HepG2 (cell line): ENCODE data around the gene CCDC148. TPM values are rescaled to one million over a fixed set of nuclear protein-coding genes. Genes with fewer than 3 reads are reported as not detected.
"Not testable (repeated sequence)": the region's sequence is repeated elsewhere in the genome, so short reads cannot be mapped to it uniquely, and the experiment has no call there.

Source experiments
- ATAC-seq: fragments of 200-7000 bp; cut with Tn5 transposase; 3 replicates; pipeline ENCODE4 v1.9.1; 2020; ENCODE audit warnings: mild to moderate bottlenecking, moderate library complexity
- BruUV-seq: library from RNA; stranded (reverse); fragments of 400-500 nt; replicated peaks from 2 replicates; lab custom pipeline; 2021; lab: Mats Ljungman, UMichigan
- CTCF ChIA-PET: fragments of 300-600 bp; formaldehyde crosslinking; extraction: SDS; loops from one replicate; lab custom pipeline; 2021; ENCODE audit warnings: low total read pairs, inconsistent platforms, low intra/inter-chr PET ratio; lab: Yijun Ruan, JAX
- POLR2A ChIA-PET: fragments of 350-600 bp; sonication (Branson Sonifier 250); formaldehyde crosslinking; loops from one replicate; lab custom pipeline; 2020; ENCODE audit warnings: antibody characterized with exemption, inconsistent platforms; lab: Yijun Ruan, JAX
- DNase-seq: peaks from one replicate; pipeline ENCODE4 v3.0.0-alpha.2; 2015; ENCODE audit warnings: low spot score
- FAIRE-seq: peaks from 3 replicates; lab custom pipeline; 2011; peaks lifted over from hg19 to GRCh38; lab: Jason Lieb, UNC
- H2AFZ ChIP-seq: one replicate; pipeline ENCODE4 v1.6.1; 2011; ENCODE audit warnings: low read length, inconsistent platforms
- H3K27ac ChIP-seq: fragments of 300-600 bp; 3 replicates; pipeline ENCODE4 v1.8.0; 2011; ENCODE audit warnings: mixed run types, mild to moderate bottlenecking, mixed read lengths, low read length, inconsistent platforms; ENCODE audit not compliant: insufficient read depth; ENCODE audit errors: extremely low read length
- H3K27me3 ChIP-seq, 2 experiments: fragments of 200-600 bp in 1 of 2; 2 replicates in 1 of 2; 3 replicates in 1 of 2; pipeline versions ENCODE4 v1.6.0 to v1.8.0; 2011; ENCODE audit warnings: low read length in 2 of 2, mild to moderate bottlenecking in 2 of 2, moderate library complexity in 2 of 2, inconsistent platforms in 1 of 2; ENCODE audit not compliant: insufficient read depth in 2 of 2, control insufficient read depth in 1 of 2
- H3K36me3 ChIP-seq, 2 experiments: fragments of 200-600 bp in 1 of 2; replicated peaks in 1 of 2; 2 replicates in 1 of 2; 3 replicates in 1 of 2; pipeline versions ENCODE4 v1.5.1 to v1.8.0; 2011; ENCODE audit warnings: low read length in 2 of 2, inconsistent platforms in 1 of 2; ENCODE audit not compliant: insufficient read depth in 2 of 2, control insufficient read depth in 1 of 2
- H3K4me1 ChIP-seq: 2 replicates; pipeline ENCODE4 v1.5.1; 2012; ENCODE audit warnings: low read length, inconsistent platforms; ENCODE audit not compliant: insufficient read depth
- H3K4me2 ChIP-seq: 2 replicates; pipeline ENCODE4 v1.6.0; 2011; ENCODE audit warnings: low read depth, low read length, inconsistent platforms
- H3K4me3 ChIP-seq, 3 experiments: fragments of 200-600 bp in 1 of 3; sonication (generic), shearing (Covaris generic) in 1 of 3; replicated peaks in 1 of 3; 2 replicates each; pipeline ENCODE4 v1.5.1; 2011 to 2016; ENCODE audit warnings: low read length in 3 of 3, inconsistent platforms in 2 of 3, low read depth in 2 of 3, mild to moderate bottlenecking in 2 of 3, control low read depth in 1 of 3, mixed read lengths in 1 of 3; ENCODE audit not compliant: insufficient read depth in 1 of 3
- H3K79me2 ChIP-seq: one replicate; pipeline ENCODE4 v1.6.1; 2011; ENCODE audit warnings: low read length, inconsistent platforms; ENCODE audit not compliant: insufficient read depth
- H3K9ac ChIP-seq: 2 replicates; pipeline ENCODE4 v1.6.0; 2011; ENCODE audit warnings: mild to moderate bottlenecking, low read depth, low read length, inconsistent platforms; ENCODE audit not compliant: insufficient read depth
- H3K9me3 ChIP-seq: 2 replicates; pipeline ENCODE4 v1.5.1; 2012; ENCODE audit warnings: mild to moderate bottlenecking, low read length
- H4K20me1 ChIP-seq: 2 replicates; pipeline ENCODE4 v1.6.0; 2011; ENCODE audit warnings: inconsistent platforms, mild to moderate bottlenecking, low read length, moderate library complexity; ENCODE audit not compliant: insufficient read depth
- MAFF ChIP-seq: IDR thresholded peaks from 2 replicates; pipeline ENCODE4 v1.6.1; 2011; ENCODE audit warnings: low read depth, low read length, improper control_type of control experiment
- MAFK ChIP-seq, 2 experiments: IDR thresholded peaks in 1 of 2; conservative IDR thresholded peaks in 1 of 2; 2 replicates each; pipeline ENCODE4 v1.6.1; 2011; ENCODE audit warnings: improper control_type of control experiment in 2 of 2, low read length in 2 of 2
- ZNF225 ChIP-seq: sonication (generic); formaldehyde crosslinking; IDR thresholded peaks from 2 replicates; pipeline ENCODE4 v1.4.0; 2020; ENCODE audit warnings: mild to moderate bottlenecking, missing genetic modification reagents
- WGBS: methylation state at CpG from one replicate; pipeline ENCODE4 v1.1.6; 2017; ENCODE audit warnings: low lambda C conversion rate; 5-methylcytosine and 5-hydroxymethylcytosine counted together
- in situ Hi-C: cut with HindIII; loops from 2 replicates; pipeline ENCODE4 v1.10.0; 2017; ENCODE audit warnings: low pct_unique_long_range_greater_than_20kb; ENCODE audit not compliant: extremely low pct_ligation_motif_present
- intact Hi-C: fragments of 100-400 bp; cut with micrococcal nuclease; formaldehyde crosslinking; loops from one replicate; pipeline ENCODE4 v1.10.0; 2022; ENCODE audit not compliant: unreplicated experiment
- polyA plus RNA-seq, 8 experiments: library from polyadenylated mRNA; depleted of rRNA in 3 of 8; stranded (reverse) in 7 of 8; unstranded in 1 of 8; fragments of >200 nt; fragmentation: Illumina TruSeq in 4 of 8; extraction: Trizol in 4 of 8; gene quantifications; 2 replicates each; pipeline versions ENCODE4 v1.2.1 to v1.2.3, GENCODE V29; 2011 to 2016; ENCODE audit warnings: low read depth in 4 of 8, missing spikeins in 1 of 8, mixed read lengths in 1 of 8; ENCODE audit not compliant: insufficient read depth in 1 of 8
- total RNA-seq, 5 experiments: library from RNA; depleted of rRNA; stranded (reverse); fragments of >200 nt; fragmentation: Illumina TruSeq; extraction: Trizol; gene quantifications; 2 replicates each; pipeline ENCODE4 v1.2.3, GENCODE V29; 2016; ENCODE audit warnings: low read depth in 1 of 5
- TF ChIP-seq, protein P1 (sequence below), 2 experiments: sonication (generic) in 1 of 2; formaldehyde crosslinking in 1 of 2; IDR thresholded peaks; 2 replicates each; pipeline versions ENCODE4 v1.5.1 to v1.6.1; 2011 to 2020; ENCODE audit warnings: borderline replicate concordance in 1 of 2, low read depth in 1 of 2, low read length in 1 of 2, mild to moderate bottlenecking in 1 of 2, missing genetic modification reagents in 1 of 2, moderate library complexity in 1 of 2

CCDC148 gene
- total and polyA plus RNA-seq, 2 of the 13 experiments (the other 11 are each of a cell fraction or from before 2014, with no cell fraction given), result 0.30 to 0.49 TPM

DNA sequence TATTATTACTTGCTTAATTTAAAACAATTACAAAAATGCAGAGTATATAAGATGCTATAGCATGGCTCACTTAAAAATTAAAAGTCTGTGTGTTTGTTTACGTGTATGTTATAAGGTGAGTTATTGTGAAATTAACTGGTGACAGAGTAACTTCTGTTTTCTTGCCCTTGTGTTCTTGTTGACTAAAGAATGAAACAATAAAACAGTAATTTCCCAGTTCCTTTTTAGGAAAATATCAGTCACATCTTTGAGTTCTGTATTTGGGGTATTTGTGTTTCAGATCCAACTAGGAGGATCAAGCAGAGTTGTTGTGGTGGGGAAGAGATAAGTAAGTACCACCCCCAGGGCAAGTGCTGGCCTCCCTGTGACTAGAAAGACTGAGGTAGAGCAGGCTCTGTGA, 143.6 kb downstream of the CCDC148 start (continued):
- no peak for TF ChIP-seq MAFK (conservative IDR thresholded peaks at IDR 0.05 in 1 of 2, IDR thresholded peaks at IDR 0.05 in 1 of 2; ENCODE audit: low read length in 2 of 2)
- no peak for TF ChIP-seq ZNF225
- TF ChIP-seq, protein P1, sequence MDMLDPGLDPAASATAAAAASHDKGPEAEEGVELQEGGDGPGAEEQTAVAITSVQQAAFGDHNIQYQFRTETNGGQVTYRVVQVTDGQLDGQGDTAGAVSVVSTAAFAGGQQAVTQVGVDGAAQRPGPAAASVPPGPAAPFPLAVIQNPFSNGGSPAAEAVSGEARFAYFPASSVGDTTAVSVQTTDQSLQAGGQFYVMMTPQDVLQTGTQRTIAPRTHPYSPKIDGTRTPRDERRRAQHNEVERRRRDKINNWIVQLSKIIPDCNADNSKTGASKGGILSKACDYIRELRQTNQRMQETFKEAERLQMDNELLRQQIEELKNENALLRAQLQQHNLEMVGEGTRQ (IDR thresholded peaks at IDR 0.05; ENCODE audit: low read depth, low read length), result no peak
- TF ChIP-seq, protein P1 (CRISPR knock-in tag; IDR thresholded peaks at IDR 0.05; ENCODE audit: borderline replicate concordance), result no peak
- TF ChIP-seq MAFF, result no peak

DNA sequence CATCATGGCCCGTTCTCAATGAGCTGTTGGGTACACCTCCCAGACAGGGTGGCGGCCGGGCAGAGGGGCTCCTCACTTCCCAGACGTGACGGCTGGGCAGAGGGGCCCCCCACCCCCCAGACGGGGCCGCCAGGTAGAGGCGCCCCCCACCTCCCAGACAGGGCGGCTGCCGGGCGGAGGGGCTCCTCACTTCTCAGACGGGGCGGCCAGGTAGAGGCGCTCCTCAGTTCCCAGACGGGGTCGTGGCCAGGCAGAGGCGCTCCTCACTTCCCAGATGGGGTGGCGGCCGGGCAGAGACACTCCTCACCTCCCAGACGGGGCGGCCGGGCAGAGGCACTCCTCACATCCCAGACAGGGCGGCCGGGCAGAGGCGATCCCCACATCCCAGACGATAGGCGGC, 146.1 kb downstream of the CCDC148 start:
- H3K27ac ChIP-seq, H3K79me2 ChIP-seq, H3K9ac ChIP-seq, H3K36me3 ChIP-seq, DNase-seq, H3K4me2 ChIP-seq, intact Hi-C loops, H3K27me3 ChIP-seq, ATAC-seq, H4K20me1 ChIP-seq, CTCF ChIA-PET, BruUV-seq, in situ Hi-C loops, FAIRE-seq, H3K4me3 ChIP-seq, H2AFZ ChIP-seq, H3K9me3 ChIP-seq, POLR2A ChIA-PET, H3K4me1 ChIP-seq: not testable (repeated sequence)
- 72% methylated on average over 22 of the region's 27 CpGs for WGBS
